Activated CD8-positive, alpha-beta memory T cell treated with anti-CD3 and anti-CD28 coated beads for 24 hours (primary cell): ENCODE measurements around the gene PEX1.
"Not testable (repeated sequence)": the region's sequence is repeated elsewhere in the genome, so short reads cannot be mapped to it uniquely, and the experiment has no call there.

Experiments used
- DNase-seq: peaks from one replicate; pipeline ENCODE4 v3.0.0-alpha.2; 2020

Gene PEX1

DNA sequence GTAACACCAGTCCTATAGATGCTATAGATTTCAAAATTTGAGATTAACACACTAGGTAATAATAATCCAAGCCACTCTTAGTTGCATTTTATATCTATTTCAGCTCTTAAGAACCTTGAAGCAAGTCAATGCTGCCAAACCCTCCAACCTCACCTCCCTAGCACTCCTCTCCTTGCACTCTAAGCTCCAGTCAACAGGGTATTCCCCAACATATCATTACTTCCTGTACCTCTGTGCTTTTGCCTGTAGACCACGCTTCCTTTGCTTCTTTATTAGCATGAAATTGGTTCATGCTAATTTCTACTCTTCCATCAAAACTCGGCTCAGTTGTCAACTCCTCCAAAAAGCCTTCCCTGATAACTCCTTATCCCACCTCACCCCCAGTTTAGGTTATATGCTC lies 24.6 kb downstream of the PEX1 start:
- no peak for DNase-seq

DNA sequence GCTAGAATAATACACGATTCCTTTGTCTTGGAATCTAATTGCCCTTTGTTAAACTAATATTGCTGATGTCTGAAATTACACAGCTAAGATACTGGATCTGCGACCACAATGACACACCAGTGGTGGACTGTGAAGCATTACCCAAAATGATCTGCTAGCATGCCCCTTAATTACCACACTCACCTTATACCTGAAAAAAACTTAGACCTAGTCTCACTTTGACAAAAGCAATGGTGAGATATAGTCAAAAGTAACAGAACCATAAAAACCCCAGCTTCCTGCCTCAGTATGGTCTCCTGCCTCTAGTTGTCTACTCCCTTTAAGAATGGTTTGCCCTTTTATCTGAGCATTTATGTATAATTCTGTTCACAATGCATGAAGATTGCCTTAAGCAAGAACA lies 29.8 kb downstream of the PEX1 start:
- DNase-seq, result no peak

DNA sequence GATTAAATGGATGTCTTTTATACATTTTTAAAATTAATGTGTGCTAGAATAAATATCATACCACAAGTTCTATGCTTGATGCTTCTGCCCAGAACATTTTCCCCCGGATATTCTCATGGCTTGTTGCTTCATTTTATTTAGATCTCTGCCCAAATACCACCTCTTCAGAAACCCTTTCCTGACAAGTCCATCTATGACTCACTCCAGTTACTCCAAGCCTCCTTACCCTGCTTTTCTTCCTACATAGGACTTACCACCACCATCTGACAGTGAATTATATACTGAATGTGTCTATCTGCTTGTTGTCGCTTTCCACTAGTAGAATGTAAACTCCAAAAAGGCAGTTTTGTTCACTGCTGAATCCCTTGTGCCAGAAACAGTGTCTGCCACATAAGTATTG lies 31.4 kb downstream of the PEX1 start:
- DNase-seq, result no peak

DNA sequence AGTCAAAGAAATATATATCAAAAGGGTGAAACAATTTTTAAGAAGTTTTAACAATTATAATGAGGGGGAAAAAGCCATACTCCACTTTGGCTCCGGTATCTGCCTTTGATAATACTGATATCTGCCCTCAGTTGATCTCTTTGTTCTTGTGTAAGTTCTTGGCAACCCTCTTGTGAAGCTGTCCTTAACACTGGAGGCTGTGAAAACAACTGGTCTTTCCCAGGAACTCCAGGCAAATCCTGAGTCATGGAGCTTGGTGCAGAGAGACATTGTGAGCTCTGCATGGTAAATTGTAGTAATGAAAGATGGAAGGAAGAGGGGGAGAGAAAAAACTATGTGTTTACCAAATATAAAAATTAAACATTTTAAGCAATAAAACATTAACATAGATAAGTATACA lies 38.7 kb downstream of the PEX1 start:
- no peak for DNase-seq

DNA sequence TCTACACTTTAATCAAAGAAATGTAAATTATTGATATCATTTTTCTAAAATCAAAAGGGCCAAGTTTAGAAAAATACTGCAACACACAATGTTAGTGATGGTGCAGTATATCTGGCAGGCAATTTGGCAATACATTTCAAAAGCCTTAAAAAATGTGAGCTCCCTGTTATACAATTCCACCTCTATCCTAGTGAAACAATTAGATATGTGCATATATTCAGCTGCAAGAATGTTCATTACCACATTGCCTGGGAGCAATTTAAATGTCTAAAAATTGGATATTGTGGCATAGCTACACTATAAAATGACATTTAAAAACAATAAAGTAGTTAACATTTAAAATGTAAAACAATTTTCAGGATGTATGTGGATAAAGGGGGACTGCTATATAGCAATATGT lies 40.5 kb downstream of the PEX1 start:
- no peak for DNase-seq

DNA sequence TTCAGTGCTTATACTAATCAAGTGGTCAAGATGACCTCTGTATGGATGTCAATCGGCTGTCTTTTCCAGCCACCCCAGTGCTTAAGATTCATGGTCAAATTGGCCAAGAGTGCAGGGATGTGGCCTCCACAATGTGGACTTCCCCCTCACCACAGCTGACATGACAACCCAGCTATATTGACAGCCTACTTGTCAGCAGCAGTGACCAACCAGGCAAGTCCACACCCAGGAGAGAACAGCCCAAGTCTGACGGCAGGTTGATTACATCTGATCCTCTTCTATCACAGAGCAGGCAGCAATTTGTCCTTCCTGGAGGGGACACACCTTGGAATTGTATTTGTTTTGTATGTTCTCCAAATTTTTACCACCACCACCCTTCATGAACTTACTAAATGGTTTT lies 42.3 kb downstream of the PEX1 start:
- DNase-seq, result no peak

DNA sequence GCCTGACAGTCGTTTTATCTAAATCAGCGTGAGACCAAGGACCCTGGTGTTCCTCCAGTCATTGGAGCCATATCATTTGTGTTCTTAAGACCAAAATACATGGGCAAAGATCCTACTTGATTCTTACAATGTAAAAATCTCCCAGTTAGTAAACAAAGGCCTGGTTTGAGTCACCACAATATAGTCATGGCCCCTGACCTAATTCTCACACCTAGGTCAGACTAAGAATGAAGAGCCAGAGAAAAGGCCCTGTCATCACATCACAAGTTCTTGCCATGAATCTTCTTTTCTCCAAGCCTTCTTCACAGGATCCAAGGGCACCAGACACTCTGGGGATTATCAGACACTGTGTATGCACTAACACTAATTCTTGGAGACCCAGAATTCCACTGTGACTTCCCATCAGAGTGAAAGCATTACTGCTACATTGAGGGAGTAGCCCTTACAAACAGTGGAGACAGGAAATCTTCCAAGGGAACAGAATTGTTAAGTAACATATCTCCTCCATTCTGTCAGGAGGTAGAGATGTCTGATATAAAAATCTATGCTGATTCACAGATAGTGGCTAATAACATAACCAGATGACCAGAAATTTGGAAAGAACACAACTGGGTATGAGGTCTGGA lies 42.9 kb downstream of the PEX1 start:
- DNase-seq, result no peak

DNA sequence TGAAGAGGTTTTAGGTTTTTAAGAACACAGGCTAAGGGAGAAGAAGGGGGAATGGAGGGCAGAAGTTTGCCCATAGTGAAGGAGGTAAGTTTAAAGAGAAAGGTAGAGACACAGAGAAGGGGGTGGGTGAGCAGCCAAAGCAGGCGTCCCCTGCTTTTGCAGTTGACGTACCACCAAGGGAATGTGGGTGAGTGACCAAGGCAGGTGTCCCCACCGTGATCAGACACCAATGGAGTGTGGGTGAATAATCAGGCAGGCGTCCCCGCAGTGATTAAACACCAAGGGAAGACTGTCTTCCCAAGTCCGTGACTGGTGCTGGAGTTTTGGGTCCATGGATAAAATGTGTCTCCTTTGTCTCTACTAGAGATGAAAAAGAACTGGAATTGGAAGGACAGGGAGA lies 44.1 kb downstream of the PEX1 start:
- DNase-seq, result not testable (repeated sequence)

DNA sequence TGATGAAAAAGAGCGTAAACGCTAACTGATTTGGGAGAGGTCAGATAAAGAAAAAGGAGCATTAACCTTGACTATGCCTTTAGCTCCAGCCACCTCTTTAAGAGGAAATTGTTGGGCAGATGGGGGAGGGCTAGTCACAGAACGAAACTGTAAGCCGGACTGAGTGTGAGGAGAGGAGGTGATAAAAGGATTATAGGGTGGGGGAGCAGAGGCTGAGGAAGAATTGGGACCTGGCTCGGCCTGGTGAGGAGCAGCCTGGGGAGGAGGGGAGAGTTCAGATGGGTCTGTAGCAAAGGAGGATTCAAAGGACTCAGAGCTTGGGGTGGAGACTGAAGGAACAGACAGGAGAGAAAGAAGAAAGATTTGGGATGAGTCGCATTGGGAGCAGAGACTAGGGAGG lies 44.7 kb downstream of the PEX1 start:
- not testable (repeated sequence) for DNase-seq

DNA sequence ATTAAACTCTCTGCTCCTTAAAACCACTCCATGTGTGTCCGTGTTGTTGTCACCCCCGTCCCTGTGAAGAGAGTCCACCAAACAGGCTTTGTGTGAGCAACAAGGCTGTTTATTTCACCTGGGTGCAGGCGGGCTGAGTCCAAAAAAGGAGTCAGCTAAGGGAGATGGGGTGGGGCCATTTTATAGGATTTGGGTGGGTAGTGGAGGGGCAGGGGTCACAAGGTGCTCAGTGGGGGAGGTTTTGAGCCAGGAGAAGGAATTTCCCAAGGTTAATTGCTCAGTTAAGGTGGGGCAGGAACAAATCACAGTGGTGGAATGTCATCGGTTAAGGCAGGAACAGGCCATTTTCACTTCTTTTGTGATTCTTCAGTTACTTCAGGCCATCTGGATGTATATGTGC lies 49.2 kb downstream of the PEX1 start:
- not testable (repeated sequence) for DNase-seq

DNA sequence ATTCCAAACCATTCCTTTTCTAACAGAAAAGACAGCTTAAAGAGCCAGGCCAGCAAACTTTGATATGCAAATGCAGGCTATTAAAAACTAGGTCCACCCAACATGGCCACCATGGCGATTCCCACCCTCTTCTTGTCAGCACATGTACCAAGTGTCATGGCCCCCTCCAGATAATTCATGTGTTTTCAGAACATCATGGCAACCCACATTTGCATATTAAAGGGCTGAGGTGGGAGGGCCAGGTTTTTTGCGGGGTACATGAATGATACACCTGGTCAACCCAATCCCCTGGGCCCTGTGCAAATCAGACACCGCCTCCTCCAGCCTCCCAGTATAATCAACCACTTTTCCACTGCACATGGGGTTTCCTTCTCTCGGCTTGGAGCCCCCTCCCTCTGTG lies 49.6 kb downstream of the PEX1 start:
- DNase-seq, result no peak

DNA sequence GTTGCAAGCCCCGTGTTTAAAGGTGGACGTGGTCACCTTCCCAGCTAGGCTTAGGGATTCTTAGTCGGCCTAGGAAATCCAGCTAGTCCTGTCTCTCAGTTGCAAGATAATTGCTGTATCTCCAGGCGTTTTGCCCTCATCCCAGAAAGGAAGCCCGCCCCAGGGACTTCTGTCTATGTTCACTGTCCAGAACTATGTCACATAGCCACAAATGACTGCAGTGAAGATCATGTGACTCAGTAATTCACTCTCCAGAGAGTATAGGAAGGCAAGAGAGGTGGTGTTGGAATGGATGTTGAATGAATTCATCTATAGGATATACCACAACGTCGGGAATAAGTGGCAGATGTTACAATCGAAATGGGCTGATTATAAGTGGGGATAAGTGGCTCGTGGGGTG lies 50.2 kb downstream of the PEX1 start:
- DNase-seq, result no peak

DNA sequence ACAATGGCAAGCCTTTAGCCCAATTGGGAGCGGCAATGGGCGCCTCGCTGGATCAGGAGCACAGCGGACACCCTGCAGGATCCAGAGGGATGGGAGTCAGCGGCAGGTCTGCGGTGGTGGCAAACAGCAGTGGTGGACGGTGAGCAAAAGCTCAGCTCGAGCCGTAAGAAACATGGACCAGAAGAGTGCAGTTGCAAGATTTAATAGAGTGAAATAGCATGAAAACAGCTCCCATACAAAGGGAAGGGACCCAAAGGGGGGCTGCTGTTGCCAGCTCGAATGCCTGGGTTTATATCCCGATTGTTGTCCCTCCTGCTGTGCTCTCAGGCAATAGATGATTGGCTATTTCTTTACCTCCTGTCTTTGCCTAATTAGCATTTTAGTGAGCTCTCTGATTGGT lies 50.6 kb downstream of the PEX1 start, which contains the start of gene ERVW-1:
TSS of gene ERVW-1 (minus strand) at position 266 of the 400 bp plus-strand sequence. CDS start 7,565 bp downstream, outside the sequence.
- not testable (repeated sequence) for DNase-seq

DNA sequence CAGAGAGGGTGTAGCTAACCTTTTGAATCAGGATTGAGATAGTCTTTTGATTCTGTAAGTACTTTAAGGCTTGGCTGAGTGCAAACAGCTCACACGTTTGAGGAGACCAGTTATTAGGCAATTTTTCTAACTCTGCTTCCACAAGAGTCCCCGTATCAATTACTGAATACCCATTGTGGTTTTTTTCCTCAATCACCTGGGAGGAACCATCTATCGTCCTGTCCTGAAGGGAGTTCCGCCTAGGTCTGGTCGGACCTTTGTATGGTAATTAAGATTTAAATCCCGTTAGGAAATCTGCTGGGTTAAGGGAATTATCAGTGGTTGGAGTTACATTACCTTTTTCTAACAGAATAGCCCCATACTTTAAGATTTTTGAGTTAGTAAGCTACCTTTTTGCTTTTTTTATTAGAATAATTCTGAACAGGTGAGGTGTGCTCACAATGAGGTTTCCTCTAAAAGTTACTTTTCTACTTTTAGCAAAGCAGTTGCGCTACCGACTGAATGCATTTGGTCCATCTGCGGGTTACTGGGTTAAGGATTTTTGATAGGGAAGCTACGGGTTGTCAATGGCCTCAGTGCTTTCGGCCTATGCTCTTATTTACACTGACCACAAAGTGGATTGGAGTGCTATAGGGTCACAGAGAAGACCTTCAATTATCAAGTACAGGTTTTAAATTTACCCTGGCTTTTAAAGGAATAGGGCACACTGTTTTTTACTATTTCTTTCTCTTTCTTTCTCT lies 52.3 kb downstream of the PEX1 start:
- not testable (repeated sequence) for DNase-seq

DNA sequence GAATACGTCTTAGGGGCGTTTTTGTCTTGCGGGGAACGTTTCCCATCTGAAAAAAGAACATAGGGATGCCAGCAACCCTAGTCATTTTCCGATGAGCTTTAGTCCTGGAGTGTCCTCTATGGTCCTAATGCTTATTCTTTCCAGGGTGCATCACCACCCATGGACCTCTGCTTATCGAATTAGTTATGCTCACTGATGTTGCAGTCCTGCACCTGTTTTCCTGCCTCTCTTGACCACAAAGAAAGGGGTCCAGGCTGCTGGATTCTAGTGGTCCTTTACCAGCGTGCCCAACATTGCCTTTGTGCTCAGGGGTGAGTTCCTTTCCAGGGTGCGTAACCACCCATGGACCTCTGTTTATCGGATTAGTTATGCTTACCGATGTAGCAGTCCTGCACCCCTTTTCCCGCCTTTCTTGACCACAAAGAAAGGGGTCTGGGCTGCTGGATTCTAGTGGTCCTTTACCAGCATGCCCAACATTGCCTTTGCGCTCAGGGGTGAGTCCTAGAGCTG lies 53.0 kb downstream of the PEX1 start:
- DNase-seq, result not testable (repeated sequence)

DNA sequence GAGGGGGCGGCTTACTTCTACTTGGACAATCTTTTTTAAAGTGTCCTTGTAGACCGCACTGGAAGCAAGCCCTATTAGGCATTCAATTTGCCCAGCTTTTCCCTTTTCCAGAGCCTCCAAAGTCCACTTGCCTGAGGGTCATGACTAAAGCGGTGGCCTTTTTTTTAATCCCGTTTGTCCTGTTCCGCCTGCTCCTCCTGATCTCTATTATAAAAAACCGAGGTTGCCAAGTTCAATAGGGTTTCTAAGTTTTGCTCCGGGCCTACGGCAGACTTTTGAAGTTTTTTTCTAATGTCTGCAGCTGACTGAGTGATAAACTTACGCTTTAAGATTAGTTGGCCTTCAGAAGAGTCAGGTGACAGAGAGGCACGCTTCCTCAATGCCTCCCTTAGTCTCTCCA lies 54.3 kb downstream of the PEX1 start:
- DNase-seq, result not testable (repeated sequence)

DNA sequence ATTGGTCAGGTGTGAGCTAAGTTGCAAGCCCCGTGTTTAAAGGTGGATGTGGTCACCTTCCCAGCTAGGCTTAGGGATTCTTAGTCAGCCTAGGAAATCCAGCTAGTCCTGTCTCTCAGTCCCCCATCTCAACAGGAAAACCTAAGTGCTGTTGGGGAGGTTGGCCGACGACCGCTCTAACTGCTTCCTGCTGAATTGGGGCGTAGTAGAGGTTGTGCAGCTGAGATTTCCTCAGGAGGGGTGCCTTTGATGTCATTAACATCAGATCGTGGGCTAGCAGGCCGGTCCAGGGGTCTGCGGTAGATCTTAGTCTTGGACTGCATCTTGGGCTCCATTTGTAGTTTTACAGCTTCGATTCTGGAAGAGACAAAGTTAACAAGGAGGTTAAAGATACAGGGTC lies 59.7 kb downstream of the PEX1 start:
- DNase-seq, result not testable (repeated sequence)

DNA sequence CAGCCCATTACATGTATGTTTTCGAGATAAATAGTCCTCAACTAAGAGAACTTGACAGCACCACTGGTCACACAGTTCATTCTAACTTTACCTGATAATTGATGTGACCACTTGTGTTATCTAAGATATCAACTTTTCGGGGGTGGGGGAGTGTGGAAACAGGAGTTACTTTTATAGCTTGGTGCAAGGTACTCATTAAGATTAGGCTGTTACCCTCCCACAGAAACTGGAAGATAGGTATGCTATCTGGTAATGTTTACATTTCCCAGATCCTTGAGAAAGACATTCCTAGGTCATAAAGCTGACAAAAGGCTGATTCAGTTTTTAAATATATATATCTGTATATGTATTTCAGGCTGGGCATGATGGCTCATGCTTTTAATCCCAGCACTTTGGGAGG lies 61.6 kb downstream of the PEX1 start:
- no peak for DNase-seq

DNA sequence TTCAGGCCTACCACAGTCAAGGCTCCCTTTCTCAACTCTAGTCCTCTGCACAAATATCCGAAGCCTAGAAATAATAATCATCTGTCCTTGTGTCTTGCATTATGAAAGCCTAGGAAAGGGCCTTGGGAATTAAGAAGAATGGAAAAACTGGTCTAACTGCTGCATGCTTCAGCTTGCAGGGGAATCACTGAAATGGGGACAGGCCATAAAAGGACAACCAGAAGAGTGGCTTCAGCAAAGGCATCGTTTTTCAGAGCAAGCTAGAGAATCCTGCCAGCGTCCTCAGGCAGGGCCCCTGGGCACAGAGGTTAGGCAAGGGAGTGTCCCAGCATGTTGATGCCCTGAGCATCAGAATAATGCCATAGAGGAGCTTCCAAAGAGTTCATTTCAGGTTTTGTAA lies 63.8 kb downstream of the PEX1 start:
- DNase-seq, result no peak

DNA sequence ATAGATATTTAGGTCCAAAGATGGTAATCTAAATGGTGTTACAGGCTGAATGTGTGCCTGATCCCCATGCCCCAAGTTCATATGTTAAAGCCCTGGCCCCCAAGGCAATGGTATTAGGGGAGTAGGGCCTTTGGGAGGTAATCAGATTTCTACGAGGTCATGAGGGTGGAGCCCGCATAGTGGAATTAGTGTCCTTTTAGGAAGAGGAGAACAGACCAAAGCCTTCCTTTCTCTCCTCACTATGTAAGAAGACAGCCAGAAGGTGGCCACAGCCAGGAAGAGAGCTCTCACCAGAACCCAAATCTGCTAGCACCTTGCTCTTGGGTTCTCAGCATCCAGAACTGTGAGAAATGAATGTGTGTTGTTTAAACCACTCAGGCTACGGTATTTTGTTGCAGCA lies 65.8 kb downstream of the PEX1 start:
- no peak for DNase-seq

DNA sequence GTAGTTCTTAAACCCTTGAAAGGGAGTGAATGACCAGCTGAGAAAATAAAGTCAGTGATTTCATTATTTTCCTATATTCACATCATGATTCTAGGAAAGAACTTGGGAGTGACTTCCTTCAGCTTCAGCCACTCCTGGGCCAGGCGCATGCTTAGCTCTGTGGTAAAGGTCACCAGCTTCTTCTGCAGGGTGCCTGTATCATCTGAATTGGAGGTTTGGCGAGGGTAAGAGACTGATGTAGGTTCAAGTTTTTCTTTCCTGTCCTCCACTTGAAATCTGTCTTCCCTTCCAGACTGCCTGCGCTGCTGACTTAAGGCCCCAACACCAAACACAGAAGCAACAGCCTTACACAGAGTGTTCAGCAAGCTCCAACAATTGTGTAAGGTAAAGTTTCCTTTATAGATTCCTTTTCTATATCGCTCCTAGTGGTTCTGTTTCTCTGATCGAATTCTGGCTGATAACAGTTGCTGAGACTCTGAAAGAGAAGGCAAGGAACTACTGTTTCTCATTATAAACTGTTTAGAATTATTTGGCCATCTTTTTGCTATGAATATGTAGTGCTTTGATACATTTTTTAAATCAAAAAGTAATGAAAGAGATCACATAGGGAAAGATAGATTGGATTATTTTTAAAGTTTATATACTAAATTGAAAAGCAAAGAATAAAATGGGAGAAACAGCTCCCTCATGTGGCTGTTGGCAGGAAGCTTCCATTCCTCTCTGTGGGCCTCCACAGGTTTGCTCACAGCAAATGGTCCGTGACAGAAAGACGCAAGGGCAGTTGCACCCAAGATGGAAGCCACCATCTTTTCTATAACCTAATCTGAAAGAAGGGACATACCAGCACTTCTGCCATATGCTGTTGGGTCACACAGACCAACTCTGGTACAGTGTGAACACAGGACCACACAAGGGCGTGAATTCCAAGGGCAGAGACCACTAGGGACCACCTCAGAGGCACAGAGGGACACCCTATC lies 67.0 kb downstream of the PEX1 start:
- DNase-seq, result no peak

DNA sequence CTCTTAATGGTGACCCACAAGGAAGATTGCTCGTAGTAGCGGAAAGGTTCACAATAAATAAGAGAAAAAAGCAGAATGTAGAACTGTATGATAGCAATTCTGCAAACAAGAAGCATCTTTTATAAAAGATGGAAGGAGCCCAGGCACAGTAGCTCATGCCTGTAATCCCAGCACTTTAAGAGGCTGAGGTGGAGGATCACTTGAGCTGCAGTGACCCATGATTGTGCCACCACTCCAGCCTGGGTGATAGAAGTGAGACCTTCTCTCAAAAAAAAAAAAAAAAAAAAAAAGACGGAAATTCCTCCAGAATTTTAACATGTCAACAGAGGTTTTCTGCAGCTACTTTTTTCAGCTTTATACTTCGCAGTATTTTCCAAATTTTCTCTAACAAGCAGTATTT lies 67.8 kb downstream of the PEX1 start:
- DNase-seq, result no peak

DNA sequence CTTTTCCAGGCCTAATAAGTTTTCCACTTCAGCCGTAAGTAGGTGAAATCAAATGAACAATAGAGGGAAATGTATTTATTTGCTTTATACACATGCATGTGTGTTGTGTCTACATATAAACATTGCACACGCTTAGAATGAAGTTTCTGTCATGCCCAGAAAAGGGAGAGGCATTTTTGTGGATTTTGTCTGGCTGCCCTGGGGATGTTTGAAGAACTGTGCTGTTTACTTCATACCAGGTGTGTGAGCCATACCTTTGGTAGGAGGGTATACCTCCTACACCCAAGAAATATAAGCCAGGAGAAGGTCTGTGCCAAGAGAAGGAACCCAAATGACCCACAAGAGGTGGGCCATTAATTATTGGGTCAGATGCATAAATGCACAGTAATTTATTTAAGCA lies 68.2 kb downstream of the PEX1 start:
- no peak for DNase-seq
